ENCODE measurements around the gene PXYLP1. TPM values are rescaled to one million over a fixed set of nuclear protein-coding genes. Genes with fewer than 3 reads are reported as not detected.

Gene PXYLP1
- total RNA-seq, 1 donor from 2014 or later: 6.1 TPM

- H4K20me1 ChIP-seq (ENCODE audit: insufficient read depth, low read length): no peaks in the 10 kb centered on the region
- no peaks in the 10 kb centered on the region for H3K79me2 ChIP-seq (ENCODE audit: insufficient read depth, low read length)
- Mint-ChIP-seq H3K4me1 (ENCODE audit: low read depth, unreplicated experiment) (peaks cover 23% of the 10 kb centered on the region), H3K27me3 (ENCODE audit: low read depth, unreplicated experiment) (no peaks in the 10 kb centered on the region), H3K27ac (ENCODE audit: unreplicated experiment) (peak overlapping the region; percentile 34), H3K9me3 (ENCODE audit: unreplicated experiment) (no peaks in the 10 kb centered on the region), H3K4me3 (ENCODE audit: unreplicated experiment) (no peak overlapping the region), H3K36me3 (ENCODE audit: low read depth, unreplicated experiment) (peaks cover 17% of the 10 kb centered on the region)
- TF ChIP-seq EZH2 (IDR thresholded peaks at IDR 0.05; ENCODE audit: insufficient read depth, low read length) (no peak), CTCF (IDR thresholded peaks at IDR 0.05; ENCODE audit: insufficient read depth, low read depth, low read length) (no peak)
- FAIRE-seq: no peak
- H3K9me3 ChIP-seq (ENCODE audit: insufficient read depth, low read depth, low read length): no peaks in the 10 kb centered on the region
- no peaks in the 10 kb centered on the region for H3K27me3 ChIP-seq (ENCODE audit: insufficient read depth, low read length)
- H2AFZ ChIP-seq (ENCODE audit: low read depth, low read length): no peak overlapping the region
- peaks cover 2% of the 10 kb centered on the region for H3K4me1 ChIP-seq (ENCODE audit: insufficient read depth, low read length)
- no peak for DNase-seq (ENCODE audit: low read depth)
- no peak overlapping the region for H3K9ac ChIP-seq (ENCODE audit: low read length)
- no peak overlapping the region for H3K4me2 ChIP-seq (ENCODE audit: low read length)
- H3K4me3 ChIP-seq (ENCODE audit: insufficient read depth, low read depth, low read length): no peak overlapping the region
- no peaks in the 10 kb centered on the region for H3K36me3 ChIP-seq (ENCODE audit: insufficient read depth, low read length)
- no peak overlapping the region for H3K27ac ChIP-seq (ENCODE audit: low read depth, low read length)
Measured at GRCh38 chr3:141291559-141292355, 60.1 kb downstream of the PXYLP1 start.

GRCh38 chr3:141292356-141293058 lies 60.9 kb downstream of the PXYLP1 start:
- FAIRE-seq (no peak), DNase-seq (ENCODE audit: low read depth) (no peak)
- TF ChIP-seq CTCF (IDR thresholded peaks at IDR 0.05; ENCODE audit: insufficient read depth, low read depth, low read length) (no peak), EZH2 (IDR thresholded peaks at IDR 0.05; ENCODE audit: insufficient read depth, low read length) (no peak)
- Histone ChIP-seq H3K27me3 (ENCODE audit: insufficient read depth, low read length) (no peaks in the 10 kb centered on the region), H3K4me2 (ENCODE audit: low read length) (no peak overlapping the region), H3K9me3 (ENCODE audit: insufficient read depth, low read depth, low read length) (no peaks in the 10 kb centered on the region), H3K36me3 (ENCODE audit: insufficient read depth, low read length) (no peaks in the 10 kb centered on the region), H4K20me1 (ENCODE audit: insufficient read depth, low read length) (no peaks in the 10 kb centered on the region), H3K4me1 (ENCODE audit: insufficient read depth, low read length) (peaks cover 2% of the 10 kb centered on the region), H3K79me2 (ENCODE audit: insufficient read depth, low read length) (no peaks in the 10 kb centered on the region), H3K27ac (ENCODE audit: low read depth, low read length) (no peak overlapping the region), H3K9ac (ENCODE audit: low read length) (no peak overlapping the region), H3K4me3 (ENCODE audit: insufficient read depth, low read depth, low read length) (no peak overlapping the region), H2AFZ (ENCODE audit: low read depth, low read length) (no peak overlapping the region)
- no peak overlapping the region for H3K4me3 Mint-ChIP-seq (ENCODE audit: unreplicated experiment)
- peaks cover 13% of the 10 kb centered on the region for H3K36me3 Mint-ChIP-seq (ENCODE audit: low read depth, unreplicated experiment)
- peak overlapping the region; percentile 34 for H3K27ac Mint-ChIP-seq (ENCODE audit: unreplicated experiment)
- H3K27me3 Mint-ChIP-seq (ENCODE audit: low read depth, unreplicated experiment): no peaks in the 10 kb centered on the region
- H3K4me1 Mint-ChIP-seq (ENCODE audit: low read depth, unreplicated experiment): peaks cover 23% of the 10 kb centered on the region
- no peaks in the 10 kb centered on the region for H3K9me3 Mint-ChIP-seq (ENCODE audit: unreplicated experiment)

Data from astrocyte (in vitro differentiated cells and primary cell).